IMR-90 (cell line): ENCODE measurements around the gene TRAPPC10. TPM values are rescaled to one million over a fixed set of nuclear protein-coding genes. Genes with fewer than 3 reads are reported as not detected.

Source experiments
- ATAC-seq: fragments of 200-7000 bp; cut with Tn5 transposase; 2 replicates; pipeline ENCODE4 v1.9.1; 2020; ENCODE audit warnings: low read depth, mild to moderate bottlenecking, moderate library complexity
- BruUV-seq: library from RNA; stranded (reverse); fragments of 400-500 nt; replicated peaks from 2 replicates; lab custom pipeline; 2021; lab: Mats Ljungman, UMichigan
- CTCF ChIA-PET: fragments of 300-600 bp; formaldehyde crosslinking; extraction: SDS; loops from one replicate; lab custom pipeline; 2021; ENCODE audit warnings: antibody characterized with exemption; lab: Yijun Ruan, JAX
- POLR2A ChIA-PET: fragments of 300-600 bp; sonication (Branson Sonifier 250); formaldehyde crosslinking; loops from one replicate; lab custom pipeline; 2022; ENCODE audit warnings: antibody characterized with exemption; ENCODE audit not compliant: unreplicated experiment; lab: Charles Lee
- DNase-seq: peaks from one replicate; pipeline ENCODE4 v3.0.0; 2013
- H2AFZ ChIP-seq: replicated peaks from 2 replicates; pipeline ENCODE3; 2013; ENCODE audit warnings: low read length, mild to moderate bottlenecking; ENCODE audit not compliant: poor library complexity
- H2AK5ac ChIP-seq: 2 replicates; pipeline ENCODE4 v1.6.1; 2013; ENCODE audit warnings: low read depth, low read length, inconsistent platforms
- H2AK9ac ChIP-seq: replicated peaks from 2 replicates; pipeline ENCODE3; 2013; ENCODE audit warnings: mild to moderate bottlenecking, low read depth, low read length, moderate library complexity; ENCODE audit not compliant: poor library complexity
- H2BK120ac ChIP-seq: 2 replicates; pipeline ENCODE4 v1.6.1; 2013; ENCODE audit warnings: low read depth, low read length, inconsistent platforms
- H2BK15ac ChIP-seq: 3 replicates; pipeline ENCODE4 v1.6.1; 2013; ENCODE audit warnings: low read depth, low read length, inconsistent platforms
- H2BK20ac ChIP-seq: 2 replicates; pipeline ENCODE4 v1.6.1; 2013; ENCODE audit warnings: low read depth, mild to moderate bottlenecking, inconsistent platforms, low read length, moderate library complexity
- H2BK5ac ChIP-seq: 2 replicates; pipeline ENCODE4 v1.6.1; 2013; ENCODE audit warnings: mild to moderate bottlenecking, low read depth, low read length, inconsistent platforms; ENCODE audit not compliant: poor library complexity, severe bottlenecking
- H3K14ac ChIP-seq: replicated peaks from 2 replicates; pipeline ENCODE4 v1.6.1; 2013; ENCODE audit warnings: low read depth, low read length, inconsistent platforms
- H3K18ac ChIP-seq: 2 replicates; pipeline ENCODE4 v1.6.1; 2013; ENCODE audit warnings: low read depth, low read length, control low read depth
- H3K23ac ChIP-seq: 2 replicates; pipeline ENCODE4 v1.6.1; 2013; ENCODE audit warnings: low read depth, low read length, inconsistent platforms
- H3K27ac ChIP-seq: 2 replicates; pipeline ENCODE4 v1.5.1; 2013; ENCODE audit warnings: mild to moderate bottlenecking, control low read depth, low read length; ENCODE audit not compliant: insufficient read depth
- H3K27me3 ChIP-seq: 2 replicates; pipeline ENCODE4 v1.6.1; 2013; ENCODE audit warnings: low read length; ENCODE audit not compliant: control insufficient read depth, insufficient read depth
- H3K36me3 ChIP-seq: 2 replicates; pipeline ENCODE4 v1.6.1; 2013; ENCODE audit warnings: low read length, mixed read lengths; ENCODE audit not compliant: control insufficient read depth, insufficient read depth
- H3K4ac ChIP-seq: 2 replicates; pipeline ENCODE4 v1.6.1; 2013; ENCODE audit warnings: low read depth, low read length, inconsistent platforms
- H3K4me1 ChIP-seq: 2 replicates; pipeline ENCODE4 v1.6.1; 2013; ENCODE audit warnings: low read length, mixed read lengths; ENCODE audit not compliant: control insufficient read depth, insufficient read depth
- H3K4me2 ChIP-seq: 2 replicates; pipeline ENCODE4 v1.6.1; 2013; ENCODE audit warnings: low read depth, mild to moderate bottlenecking, control low read depth, low read length, moderate library complexity
- H3K4me3 ChIP-seq: 2 replicates; pipeline ENCODE4 v1.5.1; 2013; ENCODE audit warnings: low read depth, mild to moderate bottlenecking, control low read depth, low read length, moderate library complexity; ENCODE audit not compliant: insufficient read depth
- H3K56ac ChIP-seq: 2 replicates; pipeline ENCODE4 v1.6.1; 2013; ENCODE audit warnings: low read length, inconsistent platforms; ENCODE audit not compliant: insufficient read depth; ENCODE audit errors: extremely low read depth
- H3K79me1 ChIP-seq, 2 experiments: 2 replicates each; pipeline ENCODE4 v1.6.1; 2013; ENCODE audit warnings: low read length in 2 of 2, inconsistent platforms in 1 of 2, low read depth in 1 of 2
- H3K9ac ChIP-seq: 2 replicates; pipeline ENCODE4 v1.6.1; 2013; ENCODE audit warnings: low read depth, low read length, control low read depth
- H3K9me1 ChIP-seq: 2 replicates; pipeline ENCODE4 v1.6.1; 2013; ENCODE audit warnings: low read length, inconsistent platforms; ENCODE audit not compliant: insufficient read depth
- H3K9me3 ChIP-seq: 2 replicates; pipeline ENCODE4 v1.6.1; 2013; ENCODE audit warnings: low read length; ENCODE audit not compliant: control insufficient read depth, insufficient read depth
- H4K20me1 ChIP-seq: 2 replicates; pipeline ENCODE4 v1.6.1; 2013; ENCODE audit warnings: low read length, inconsistent platforms; ENCODE audit not compliant: insufficient read depth
- H4K5ac ChIP-seq: 2 replicates; pipeline ENCODE4 v1.6.1; 2013; ENCODE audit warnings: mild to moderate bottlenecking, low read depth, low read length, control low read depth
- H4K8ac ChIP-seq, 2 experiments: 2 replicates each; pipeline ENCODE4 v1.6.1; 2013; ENCODE audit warnings: low read depth in 2 of 2, low read length in 2 of 2, control low read depth in 1 of 2, inconsistent platforms in 1 of 2
- H4K91ac ChIP-seq: 2 replicates; pipeline ENCODE4 v1.6.1; 2013; ENCODE audit warnings: low read depth, low read length, inconsistent platforms; ENCODE audit not compliant: insufficient read depth
- BHLHE40 ChIP-seq: fragments of 150-350 bp; IDR thresholded peaks from 2 replicates; pipeline ENCODE4 v1.6.1; 2016; ENCODE audit warnings: mild to moderate bottlenecking, low read depth, low read length
- CEBPB ChIP-seq: IDR thresholded peaks from 2 replicates; pipeline ENCODE4 v1.6.1; 2012; ENCODE audit warnings: low read depth, low read length, improper control_type of control experiment
- CHD1 ChIP-seq: IDR thresholded peaks from 2 replicates; pipeline ENCODE4 v1.6.1; 2012; ENCODE audit warnings: low read depth, low read length, improper control_type of control experiment
- CTCF ChIP-seq: conservative IDR thresholded peaks from 2 replicates; pipeline ENCODE4 v1.5.1; 2012; ENCODE audit warnings: mild to moderate bottlenecking, low read depth, low read length, improper control_type of control experiment
- ELK1 ChIP-seq: fragments of 150-350 bp; IDR thresholded peaks from 2 replicates; pipeline ENCODE4 v1.6.1; 2016; ENCODE audit warnings: low read depth, mild to moderate bottlenecking, low read length, moderate library complexity, borderline replicate concordance
- FOS ChIP-seq: fragments of 150-350 bp; IDR thresholded peaks from 2 replicates; pipeline ENCODE4 v1.6.1; 2016; ENCODE audit warnings: low read depth, low read length
- MAFK ChIP-seq: IDR thresholded peaks from 2 replicates; pipeline ENCODE4 v1.6.1; 2012; ENCODE audit warnings: low read depth, low read length, improper control_type of control experiment
- MAZ ChIP-seq: IDR thresholded peaks from 2 replicates; pipeline ENCODE4 v1.6.1; 2012; ENCODE audit warnings: low read depth, mild to moderate bottlenecking, low read length, improper control_type of control experiment, moderate library complexity, borderline replicate concordance
- MXI1 ChIP-seq: IDR thresholded peaks from 2 replicates; pipeline ENCODE4 v1.6.1; 2012; ENCODE audit warnings: low read depth, mild to moderate bottlenecking, low read length, moderate library complexity, borderline replicate concordance
- NFE2L2 ChIP-seq: fragments of 150-350 bp; IDR thresholded peaks from 2 replicates; pipeline ENCODE4 v1.6.1; 2016; ENCODE audit warnings: low read depth, mild to moderate bottlenecking, low read length
- POLR2A ChIP-seq: IDR thresholded peaks from 2 replicates; pipeline ENCODE4 v1.6.1; 2012; ENCODE audit warnings: mild to moderate bottlenecking, low read depth, low read length
- RAD21 ChIP-seq: IDR thresholded peaks from 2 replicates; pipeline ENCODE4 v1.6.1; 2012; ENCODE audit warnings: low read length, improper control_type of control experiment
- RCOR1 ChIP-seq: IDR thresholded peaks from 2 replicates; pipeline ENCODE4 v1.6.1; 2012; ENCODE audit warnings: mild to moderate bottlenecking, low read length, improper control_type of control experiment; ENCODE audit not compliant: insufficient replicate concordance
- RFX5 ChIP-seq: IDR thresholded peaks from 2 replicates; pipeline ENCODE4 v1.8.0; 2012; ENCODE audit warnings: low read depth, mild to moderate bottlenecking, low read length, moderate library complexity
- SMC3 ChIP-seq: fragments of 150-350 bp; IDR thresholded peaks from 2 replicates; pipeline ENCODE4 v1.6.1; 2016; ENCODE audit warnings: low read depth, mild to moderate bottlenecking, antibody characterized with exemption, low read length, moderate library complexity
- WGBS, 2 experiments: methylation state at CpG; one replicate each; pipeline versions ENCODE4 v1.1.5 to v1.1.7; 2013; ENCODE audit warnings: missing lambda C conversion rate in 2 of 2; ENCODE audit not compliant: insufficient read length in 1 of 2; ENCODE audit errors: extremely low coverage in 2 of 2; 5-methylcytosine and 5-hydroxymethylcytosine counted together
- dilution Hi-C: fragments of 300-500 bp; cut with HindIII; formaldehyde crosslinking; loops from one replicate; pipeline ENCODE4 v1.14.3; 2018; ENCODE audit warnings: low sequenced_read_pairs; ENCODE audit not compliant: unreplicated experiment
- in situ Hi-C: fragments of 300-500 bp; cut with MboI; formaldehyde crosslinking; loops from 3 replicates; pipeline ENCODE4 v1.14.3; 2019; ENCODE audit warnings: low sequenced_read_pairs, inconsistent platforms, mixed read lengths
- intact Hi-C: fragments of 100-400 bp; cut with micrococcal nuclease; formaldehyde crosslinking; loops from 2 replicates; pipeline ENCODE4 v1.10.0; 2022
- polyA plus RNA-seq, 3 experiments: library from polyadenylated mRNA; depleted of rRNA; stranded (reverse); fragments of >200 nt; gene quantifications; 2 replicates each; pipeline ENCODE4 v1.2.3, GENCODE V29; 2012; ENCODE audit warnings: low replicate concordance in 1 of 3
- total RNA-seq: library from RNA; depleted of rRNA; stranded (reverse); fragments of >200 nt; gene quantifications from 2 replicates; pipeline ENCODE4 v1.2.3, GENCODE V29; 2012

TRAPPC10 gene
- total and polyA plus RNA-seq, 2 of the 4 experiments (the other 2 are of a cell fraction) = 17.8 to 18.1 TPM

DNA sequence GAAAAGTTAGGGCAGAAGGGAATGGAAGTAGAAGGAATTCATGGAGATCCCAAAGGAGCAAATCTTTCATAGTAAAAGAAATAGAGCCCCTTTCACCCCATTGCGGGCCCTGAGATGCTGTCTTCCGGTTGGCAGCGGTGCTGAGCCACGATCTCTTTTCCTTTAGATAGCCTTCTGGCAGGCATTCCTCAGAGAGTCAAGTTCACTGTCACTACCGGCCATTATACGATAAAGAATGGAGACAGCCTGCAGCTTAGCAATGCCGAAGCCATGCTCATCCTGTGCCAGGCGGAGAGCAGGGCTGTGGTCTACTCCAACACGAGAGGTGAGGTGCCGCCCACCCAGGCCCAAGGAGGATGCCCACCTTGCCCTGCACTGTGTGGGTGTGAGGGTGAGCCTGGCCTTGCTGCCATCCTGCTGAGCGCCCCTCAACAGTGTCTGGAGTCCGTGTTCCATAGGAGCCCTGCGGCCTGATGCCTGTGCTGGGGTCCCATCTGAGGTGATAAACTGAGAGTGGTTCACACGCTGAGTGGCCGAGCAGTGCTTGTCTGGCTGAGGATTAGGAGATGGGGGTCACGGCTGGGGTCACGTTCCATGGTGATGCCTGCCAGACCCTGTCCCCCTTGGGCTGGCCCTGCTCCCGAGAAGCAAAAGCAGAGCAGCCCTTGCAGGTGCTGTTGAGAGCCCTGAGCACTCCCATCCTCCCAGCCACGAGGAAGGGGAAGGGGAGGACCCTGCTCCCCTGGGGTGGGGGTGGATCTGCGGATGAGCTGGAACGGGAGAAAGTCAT, 74.7 kb downstream of the TRAPPC10 start:
- BruUV-seq = no TSS peak
- Histone ChIP-seq H3K4ac (no peak overlapping the region), H3K9me3 (no peaks in the 10 kb centered on the region), H4K20me1 (peaks cover 4% of the 10 kb centered on the region; the same call in 1 of the 2 replicates), H3K27ac (no peak overlapping the region), H3K4me2 (no peak overlapping the region), H3K9ac (no peak overlapping the region), H2BK120ac (no peak overlapping the region), H2AK9ac (no peak overlapping the region), H4K5ac (no peak overlapping the region), H3K56ac (no peak overlapping the region), H2BK15ac (no peak overlapping the region), H2AFZ (no peak overlapping the region), H2BK5ac (no peak overlapping the region), H3K27me3 (no peaks in the 10 kb centered on the region), H3K23ac (no peak overlapping the region), H2BK20ac (no peak overlapping the region), H3K36me3 (peaks cover 66% of the 10 kb centered on the region), H3K4me1 (no peaks in the 10 kb centered on the region), H2AK5ac (no peak overlapping the region), H3K18ac (no peak overlapping the region), H4K8ac (no peak overlapping the region), H4K91ac (no peak overlapping the region), H3K14ac (no peak overlapping the region), H3K9me1 (0 out of 2 replicates have a peak, but pooled peaks cover 11% of the 10 kb centered on the region), H3K4me3 (no peak overlapping the region), H3K79me1 (peaks cover 14 to 33% of the 10 kb centered on the region in 2 experiments)
- in situ Hi-C loops = no loop called here
- dilution Hi-C loops = no loop called here
- intact Hi-C loops = no loop called here
- no peak for DNase-seq
- no peak for ATAC-seq
- 100% methylated on average over 2 of the region's 21 CpGs; no CpG with 5 or more reads in 1 of the 2 experiments for WGBS, 2 experiments
- CTCF ChIA-PET = no interaction called here
- POLR2A ChIA-PET = no interaction called here
- TF ChIP-seq BHLHE40 = no peak
- no peak for TF ChIP-seq SMC3
- no peak for TF ChIP-seq RFX5
- no peak for TF ChIP-seq CEBPB
- TF ChIP-seq POLR2A = no peak
- TF ChIP-seq RCOR1 = no peak
- no peak for TF ChIP-seq RAD21
- no peak for TF ChIP-seq FOS
- no peak for TF ChIP-seq ELK1
- no peak for TF ChIP-seq NFE2L2
- TF ChIP-seq MXI1 = no peak
- no peak for TF ChIP-seq CTCF
- no peak for TF ChIP-seq MAZ
- no peak for TF ChIP-seq MAFK
- no peak for TF ChIP-seq CHD1
